AML-193 (cell line): Measurements from ENCODE around the gene ATP8A2.
A peak's percentile ranks its signal among the peaks of the same experiment; 100 is the strongest.
"Not testable (repeated sequence)": the region's sequence is repeated elsewhere in the genome, so short reads cannot be mapped to it uniquely, and the experiment has no call there.

ENCODE experiments used
- DNase-seq, 2 experiments: peaks; one replicate each; lab custom pipeline; 2025; lab: John Stamatoyannopoulos, UW

Gene ATP8A2

DNA sequence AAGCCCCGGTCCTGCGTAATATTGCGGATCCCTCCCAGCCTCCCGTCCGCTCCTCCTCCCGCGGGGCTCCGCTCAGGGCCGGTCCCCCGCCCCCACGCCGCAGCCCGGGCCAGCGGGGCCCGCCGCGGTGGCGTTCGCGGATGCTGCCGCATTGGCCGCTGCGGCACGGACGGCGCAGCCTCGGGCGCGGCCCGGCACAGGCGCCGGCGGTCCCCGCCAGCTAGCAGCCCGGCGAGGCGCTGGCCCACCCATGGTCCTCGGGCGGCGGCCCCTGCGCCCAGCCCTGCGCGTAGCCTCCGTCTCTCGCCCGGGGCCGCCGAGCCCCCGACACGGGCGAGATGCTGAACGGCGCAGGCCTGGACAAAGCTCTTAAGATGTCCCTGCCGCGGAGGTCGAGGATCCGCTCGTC is at the start of gene ATP8A2:
Gene ATP8A2, plus strand, starts transcription at position 100 of the 409 bp plus-strand sequence. Its CDS starts 239 bp downstream, at position 339.
- DNase-seq: no peak

DNA sequence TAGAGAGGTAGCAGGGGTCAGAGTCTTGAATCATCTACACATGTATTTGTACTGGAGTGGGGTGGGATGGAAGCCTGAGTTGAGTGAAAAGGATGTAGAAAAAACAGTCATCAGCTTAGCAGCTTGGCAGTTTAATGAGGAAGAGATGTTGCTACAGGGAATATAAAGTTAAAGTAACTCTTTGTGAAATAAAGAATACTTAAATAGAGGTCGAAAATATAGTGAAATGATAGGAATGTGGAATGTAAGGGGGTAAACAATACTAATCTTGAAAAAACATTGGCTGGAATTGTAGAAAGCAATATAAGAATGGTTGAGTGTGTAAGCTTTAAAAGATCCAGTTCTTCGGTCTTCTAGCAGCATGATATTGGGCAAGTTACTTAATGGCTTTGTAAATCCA is 47.7 kb upstream of the ATP8A2 start:
- no peak for DNase-seq

DNA sequence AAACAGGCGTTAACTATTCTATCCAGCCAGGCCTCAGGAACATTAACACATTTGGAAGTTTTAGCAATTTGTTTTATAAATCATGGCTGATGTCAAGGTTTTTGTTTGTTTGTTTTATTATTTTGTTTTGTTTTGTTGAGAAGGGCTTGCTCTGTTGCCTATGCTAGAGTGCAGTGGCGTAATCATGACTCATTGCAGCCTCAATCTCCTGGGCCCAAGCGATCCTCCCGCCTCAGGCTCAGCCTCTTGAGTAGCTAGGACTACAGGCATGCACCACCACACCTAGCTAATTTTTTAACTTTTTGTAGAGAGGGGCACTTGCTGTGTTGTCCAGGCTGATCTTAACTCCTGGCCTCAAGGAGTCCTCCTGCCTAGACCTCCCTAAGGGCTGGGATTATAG is 42.1 kb upstream of the ATP8A2 start:
- no peak for DNase-seq

DNA sequence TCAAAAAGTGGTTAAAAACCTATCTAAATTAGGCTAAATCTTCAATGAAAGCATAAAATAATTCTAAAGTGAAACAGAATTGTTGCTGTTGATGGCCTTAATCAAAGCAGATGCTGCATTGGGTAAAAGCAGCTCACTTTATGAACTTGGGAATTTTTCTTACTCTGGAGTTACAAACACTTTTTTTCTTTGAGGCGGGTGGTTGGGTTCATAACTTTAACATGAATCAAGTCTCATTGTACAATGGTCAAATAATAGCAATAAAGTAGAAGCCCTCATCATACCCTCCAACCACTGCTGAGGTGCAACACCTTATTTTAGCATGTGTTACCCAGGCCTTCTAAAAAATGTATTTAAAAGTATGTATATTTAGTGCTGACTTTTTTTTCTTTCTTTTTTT is 41.2 kb upstream of the ATP8A2 start:
- no peak for DNase-seq

DNA sequence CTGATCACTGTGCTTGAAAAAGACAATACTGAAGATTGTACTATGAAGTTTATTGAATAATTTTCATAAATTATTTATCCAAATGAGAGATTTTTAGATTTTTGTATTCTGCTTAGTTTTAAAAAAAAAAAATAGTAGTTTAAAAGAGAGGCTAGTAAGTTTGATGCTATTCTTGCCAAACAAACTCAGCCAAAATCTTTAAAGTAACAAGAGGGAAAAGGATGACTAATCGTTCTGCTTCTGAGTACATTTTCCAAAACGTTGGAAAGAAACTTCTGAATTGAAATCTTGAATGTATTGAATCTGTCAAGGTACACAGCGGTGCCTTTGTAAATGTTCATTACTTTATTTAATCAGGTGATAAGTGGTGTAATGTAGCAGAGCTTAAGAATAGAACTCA is 35.9 kb upstream of the ATP8A2 start:
- no peak for DNase-seq

DNA sequence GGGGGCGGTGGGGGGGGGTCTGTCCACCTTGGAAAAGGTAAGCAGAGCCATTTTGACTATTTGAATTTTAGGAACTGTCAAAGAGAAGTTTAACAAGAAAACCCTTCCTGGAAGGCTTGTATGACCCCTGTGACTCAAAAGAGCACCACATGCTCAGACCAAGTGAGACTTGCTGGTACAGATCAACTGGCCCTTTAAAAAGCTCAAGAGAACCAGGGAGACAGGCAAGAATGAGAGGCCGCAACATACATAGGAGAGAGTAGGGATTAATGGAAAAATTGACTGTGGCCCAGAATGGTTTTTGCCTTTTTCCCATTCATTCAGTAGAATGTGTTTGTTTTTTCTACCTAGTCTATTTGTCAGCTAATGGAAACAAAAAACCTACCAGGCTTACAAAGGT is 26.2 kb upstream of the ATP8A2 start:
- no peak for DNase-seq

DNA sequence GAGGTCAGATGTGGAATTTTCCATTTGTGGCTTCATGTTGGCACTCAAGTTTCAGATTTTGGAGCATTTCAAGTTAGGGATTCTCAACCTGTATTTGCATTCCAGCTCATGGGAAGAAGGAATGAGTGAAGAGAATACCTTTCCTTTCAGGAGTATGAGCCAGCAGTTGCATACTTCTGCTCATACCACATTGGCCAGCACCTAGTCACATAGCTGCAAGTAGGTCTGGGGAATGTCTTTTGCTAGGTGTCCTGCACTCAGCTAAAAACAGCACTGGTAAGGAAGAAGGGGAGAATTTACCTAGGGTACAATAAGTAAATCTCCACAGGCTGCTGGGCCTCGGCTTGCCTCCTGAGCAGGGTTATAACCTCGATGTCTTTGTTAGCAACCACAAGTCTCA is 24.6 kb upstream of the ATP8A2 start:
- DNase-seq: no peak

DNA sequence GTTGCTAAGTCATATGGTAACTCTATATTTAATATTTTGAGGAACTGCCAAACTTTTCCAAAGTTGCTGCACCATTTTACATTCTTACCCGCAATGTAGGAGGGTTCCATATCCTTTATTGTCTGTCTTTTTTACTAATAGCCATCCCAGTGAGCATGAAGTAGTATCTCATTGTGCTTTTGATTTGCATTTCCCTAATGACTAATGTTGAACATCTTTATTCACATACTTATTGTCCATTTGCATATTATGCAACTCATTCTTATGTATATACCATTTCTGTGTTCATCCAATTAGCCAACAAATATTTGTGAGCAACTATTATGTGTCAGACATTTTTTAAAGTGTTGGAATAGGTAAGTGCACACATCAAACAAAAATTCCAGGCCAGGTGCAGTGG is 20.4 kb upstream of the ATP8A2 start:
- no peak for DNase-seq

DNA sequence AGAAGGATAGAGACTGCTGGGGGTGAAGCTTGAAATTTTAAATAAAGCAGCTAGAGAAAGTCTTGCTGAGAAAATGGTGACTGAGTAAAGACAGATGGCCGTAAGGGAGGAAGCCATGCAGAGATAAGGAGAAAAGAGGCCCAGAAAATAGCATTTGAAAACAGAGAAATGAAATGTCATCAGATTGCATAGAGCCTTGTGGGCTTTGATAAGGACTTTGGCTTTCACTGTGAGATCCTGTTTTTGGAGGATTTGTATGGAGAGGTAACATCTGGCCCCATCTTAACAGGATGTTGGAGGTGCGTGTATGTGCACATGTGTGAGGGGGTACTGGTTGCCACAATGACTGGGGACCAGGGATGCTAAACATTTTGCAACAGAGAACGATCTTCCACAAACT is 19.5 kb upstream of the ATP8A2 start:
- DNase-seq: no peak

DNA sequence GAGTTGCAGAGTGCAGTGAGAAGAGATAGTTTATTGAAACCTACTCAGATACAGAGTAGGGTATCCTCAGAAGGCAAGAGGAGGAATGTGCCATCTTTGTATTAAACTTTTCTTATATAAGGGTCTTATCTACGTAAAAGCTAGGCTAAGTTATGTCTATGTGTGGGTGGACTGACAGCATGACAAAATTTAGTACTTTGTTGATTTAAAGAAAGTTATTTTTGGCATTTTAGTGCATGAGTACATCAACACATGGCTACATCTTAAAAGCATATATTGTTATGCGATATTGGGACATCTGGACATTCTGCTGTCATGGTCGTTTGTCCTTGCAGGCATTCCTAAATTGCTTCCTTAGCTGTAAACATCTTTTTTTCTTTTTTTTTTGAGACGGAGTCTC is 19.0 kb upstream of the ATP8A2 start:
- DNase-seq: no peak

DNA sequence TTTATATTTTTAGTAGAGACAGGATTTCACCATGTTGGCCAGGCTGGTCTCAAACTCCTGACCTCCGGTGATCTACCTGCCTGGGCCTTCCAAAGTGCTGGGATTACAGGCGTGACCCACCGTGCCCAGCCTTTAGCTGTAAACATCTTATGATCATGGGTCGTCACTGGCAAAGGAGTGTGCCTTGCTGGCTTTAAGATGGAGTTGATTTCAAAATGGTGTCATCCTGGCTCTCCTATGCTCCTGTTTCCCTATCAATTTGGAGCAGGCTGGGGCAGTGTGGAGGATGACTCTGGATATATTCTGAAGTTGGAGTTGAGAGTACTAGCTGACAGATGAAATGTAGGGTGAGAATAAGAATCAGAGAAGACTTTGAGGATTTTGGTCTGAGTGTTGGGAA is 18.4 kb upstream of the ATP8A2 start:
- no peak for DNase-seq

DNA sequence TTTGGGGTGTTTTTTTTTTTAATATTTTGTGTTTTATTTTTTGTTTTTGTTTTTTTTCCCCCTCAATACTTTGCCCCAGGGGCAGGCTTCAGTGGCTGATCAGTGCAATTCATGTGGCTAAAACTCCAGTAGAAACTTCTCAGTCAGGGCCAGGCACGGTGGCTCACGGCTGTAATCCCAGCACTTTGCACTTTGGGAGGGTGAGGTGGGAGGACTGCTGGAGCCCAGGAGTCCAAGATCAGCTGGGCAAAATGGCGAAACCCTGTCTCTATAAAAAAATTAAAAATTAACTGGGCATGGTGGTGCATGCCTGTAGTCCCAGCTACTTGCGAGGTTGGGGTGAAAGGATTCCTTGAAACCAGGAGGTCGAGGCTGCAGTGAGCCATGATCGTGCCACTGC is 17.4 kb upstream of the ATP8A2 start:
- DNase-seq: no peak

DNA sequence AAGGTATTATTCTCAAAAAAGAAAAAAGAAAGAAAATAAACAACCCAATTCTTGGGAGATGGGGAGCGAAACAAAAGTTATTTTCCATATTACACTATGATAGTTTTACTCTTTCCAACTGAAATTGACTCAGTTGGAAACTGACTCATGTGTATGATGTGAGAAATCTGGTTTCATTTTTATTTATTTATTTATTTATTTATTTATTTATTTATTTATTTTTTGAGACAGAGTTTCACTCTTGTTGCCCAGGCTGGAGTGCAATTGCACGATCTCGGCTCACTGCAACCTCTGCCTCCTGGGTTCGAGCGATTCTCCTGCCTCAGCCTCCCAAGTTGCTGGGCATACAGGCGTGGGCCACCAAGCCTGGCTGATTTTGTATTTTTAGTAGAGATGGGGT is 11.3 kb upstream of the ATP8A2 start:
- not testable (repeated sequence) for DNase-seq

DNA sequence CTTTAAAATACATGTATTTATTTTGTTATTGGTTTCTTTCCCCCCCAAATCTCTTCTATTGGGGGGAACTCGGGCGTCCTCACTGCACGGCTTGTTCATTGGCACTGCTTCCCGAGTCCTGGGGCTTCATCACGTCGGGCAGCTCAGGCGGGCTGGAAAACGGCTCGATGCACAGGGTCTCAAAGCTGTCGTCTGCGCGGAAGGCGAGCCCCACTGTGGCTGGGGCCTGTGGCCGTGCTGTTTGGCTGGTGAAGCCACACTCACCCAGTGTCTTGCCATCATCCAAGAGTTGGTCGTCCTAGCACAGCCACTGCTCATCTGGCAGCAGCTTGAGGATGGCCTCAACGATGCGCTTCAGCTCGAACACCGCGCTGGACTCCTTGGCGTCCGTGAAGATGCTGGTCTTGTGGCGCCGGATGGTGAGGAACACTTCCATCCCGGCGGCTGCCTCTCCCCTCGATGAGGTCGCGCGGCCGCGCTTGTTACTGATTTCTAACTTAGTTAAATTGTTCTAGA is 6.0 kb upstream of the ATP8A2 start:
- DNase-seq: no peak

DNA sequence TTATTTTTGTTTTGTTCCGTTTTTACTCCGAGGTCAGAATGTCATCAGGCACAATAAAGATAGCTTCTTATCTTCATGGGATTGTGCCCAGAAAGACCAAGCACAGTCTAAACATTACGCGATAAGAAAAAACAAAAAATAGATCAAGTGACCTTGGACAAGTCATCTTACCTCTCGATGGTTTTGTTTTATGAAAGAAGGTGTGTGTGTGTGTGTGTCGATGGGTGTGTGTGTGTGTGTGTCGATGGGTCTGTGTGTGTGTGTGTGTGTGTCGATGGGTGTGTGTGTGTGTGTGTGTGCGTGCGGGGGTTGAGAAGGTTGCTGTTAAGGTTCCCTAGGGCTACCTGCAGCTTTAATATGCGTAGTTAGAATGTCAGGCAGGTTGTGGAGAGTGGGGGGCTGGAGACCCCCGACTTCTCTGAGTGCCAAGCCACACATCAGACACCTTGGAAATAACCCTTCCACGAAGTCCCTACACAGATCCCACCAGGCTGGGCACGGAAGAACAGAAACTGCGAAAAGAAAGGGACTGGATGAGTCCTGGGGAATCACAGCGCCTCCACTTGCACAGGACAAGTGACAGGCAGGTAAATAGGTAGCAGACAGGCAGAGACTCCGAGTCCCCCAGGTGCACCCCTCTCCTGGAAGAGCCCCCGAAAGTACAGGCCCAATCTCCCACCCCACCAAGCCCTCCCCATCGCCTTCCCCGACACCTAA is 458 bp upstream of the ATP8A2 start:
- DNase-seq: no peak

DNA sequence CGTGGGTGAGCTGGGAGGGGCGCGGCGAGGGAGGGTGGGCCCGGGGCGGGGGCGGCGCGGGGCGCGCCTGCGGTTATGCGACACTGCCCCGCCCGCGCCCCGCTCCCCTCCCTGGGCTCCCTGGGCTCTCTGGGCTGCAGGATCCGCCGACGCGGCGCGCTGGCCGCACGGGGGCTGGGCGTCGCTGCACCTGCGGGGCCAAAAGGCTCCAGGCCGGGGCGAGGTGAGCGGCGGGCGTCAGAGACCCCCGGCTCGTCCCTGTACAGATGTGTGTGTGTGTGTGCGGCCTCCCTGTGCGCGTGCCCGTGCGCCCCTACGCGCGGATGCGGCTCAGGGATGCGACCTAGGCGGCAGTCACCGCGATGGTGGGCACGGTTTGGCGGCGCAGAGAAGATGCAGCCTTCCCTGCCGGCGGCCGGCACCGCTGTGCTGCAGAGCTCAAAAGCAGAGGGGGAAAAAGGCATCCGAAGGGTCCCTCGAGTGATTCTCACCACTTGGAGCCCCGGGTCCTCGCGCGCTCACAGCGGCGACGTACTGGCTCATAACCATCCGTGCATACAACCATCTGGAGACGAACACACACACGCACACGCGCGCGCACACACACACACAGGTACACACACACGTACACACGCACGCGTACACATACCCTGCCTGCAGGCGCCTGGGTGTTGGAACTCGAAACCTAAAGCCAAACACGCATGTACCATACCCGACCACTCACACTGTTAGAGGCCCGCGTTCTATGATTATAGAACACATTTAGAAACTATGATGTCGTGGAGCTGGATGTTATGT is 709 bp downstream of the ATP8A2 start:
- DNase-seq: no peak

DNA sequence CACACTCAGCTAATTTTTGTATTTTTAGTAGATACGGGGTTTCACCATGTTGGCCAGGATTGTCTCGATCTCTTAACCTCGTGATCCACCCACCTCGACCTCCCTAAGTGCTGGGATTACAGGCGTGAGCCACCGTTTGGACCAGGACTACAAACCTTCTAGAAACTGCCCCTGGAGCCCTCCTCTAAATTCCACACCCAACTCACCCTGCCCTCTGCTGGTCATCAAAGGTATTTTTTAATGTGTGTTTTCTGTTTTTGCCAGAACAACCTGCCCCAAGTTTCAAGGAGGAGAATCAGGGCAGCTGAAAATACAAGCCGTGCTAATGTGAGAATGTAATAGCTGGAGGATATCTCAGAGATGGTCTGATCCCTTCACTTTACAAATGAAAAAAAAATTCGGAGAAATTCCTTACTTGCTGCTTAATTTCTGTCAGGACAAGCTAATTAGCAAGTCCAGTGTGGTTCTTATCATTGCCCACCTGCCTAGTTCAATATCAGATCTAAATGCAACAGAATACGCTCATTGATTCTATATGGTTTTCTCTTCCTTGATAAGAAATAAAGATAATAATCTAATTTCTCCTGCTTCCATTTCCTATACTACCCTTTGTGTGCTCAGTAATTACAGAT is 4.1 kb downstream of the ATP8A2 start:
- DNase-seq: peak; percentile 53 to 62

DNA sequence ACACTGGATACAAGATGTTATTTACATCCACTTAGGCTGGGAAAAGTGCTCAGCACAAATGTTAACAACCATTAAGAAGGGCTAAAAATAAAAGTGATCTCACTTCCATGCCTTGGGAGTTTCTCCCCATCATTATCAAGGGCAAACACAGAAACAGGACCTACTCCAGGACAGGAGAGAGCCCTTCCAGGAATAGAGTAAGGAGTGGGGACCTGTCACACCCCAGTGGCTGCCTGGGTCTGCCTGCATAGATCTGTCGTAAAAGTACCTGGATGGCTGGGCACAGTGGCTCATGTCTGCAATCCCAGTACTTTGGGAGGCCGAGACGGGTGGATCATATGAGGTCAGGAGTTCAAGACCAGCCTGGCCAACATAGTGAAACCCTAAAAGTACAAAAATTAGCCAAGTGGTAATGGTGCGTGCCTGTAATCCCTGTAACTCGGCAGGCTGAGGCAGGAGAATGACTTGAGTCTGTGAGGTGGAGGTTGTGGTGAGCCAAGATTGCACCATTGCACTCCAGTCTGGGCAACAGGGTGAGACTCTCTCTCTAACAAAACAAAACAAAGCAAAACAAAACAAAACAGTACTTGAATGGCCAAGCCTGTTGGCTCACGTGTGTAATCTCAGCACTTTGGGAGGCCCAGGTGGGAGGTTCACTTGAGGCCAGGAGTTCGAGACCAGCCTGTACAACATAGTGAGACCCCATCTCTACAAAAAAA is 5.6 kb downstream of the ATP8A2 start:
- DNase-seq: no peak

DNA sequence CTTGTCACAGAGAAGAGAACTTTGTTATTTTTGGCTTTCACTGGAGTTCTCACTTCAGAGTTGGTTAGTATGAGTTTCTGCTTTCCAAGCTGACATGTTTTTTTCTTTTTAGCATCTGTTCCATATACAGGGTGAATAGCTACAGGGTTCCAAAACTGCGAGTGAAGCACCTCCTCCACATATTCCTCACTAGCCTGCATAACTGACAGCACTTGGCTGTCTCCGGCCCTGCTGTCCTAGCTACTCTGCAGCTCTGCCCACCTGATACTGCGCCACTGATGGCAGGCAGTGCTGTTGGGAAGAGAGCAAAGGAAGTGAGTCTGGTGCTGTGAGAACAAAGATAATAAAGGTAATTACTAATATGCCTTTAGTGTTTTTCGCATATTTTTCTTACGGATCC is 6.8 kb downstream of the ATP8A2 start:
- no peak for DNase-seq

DNA sequence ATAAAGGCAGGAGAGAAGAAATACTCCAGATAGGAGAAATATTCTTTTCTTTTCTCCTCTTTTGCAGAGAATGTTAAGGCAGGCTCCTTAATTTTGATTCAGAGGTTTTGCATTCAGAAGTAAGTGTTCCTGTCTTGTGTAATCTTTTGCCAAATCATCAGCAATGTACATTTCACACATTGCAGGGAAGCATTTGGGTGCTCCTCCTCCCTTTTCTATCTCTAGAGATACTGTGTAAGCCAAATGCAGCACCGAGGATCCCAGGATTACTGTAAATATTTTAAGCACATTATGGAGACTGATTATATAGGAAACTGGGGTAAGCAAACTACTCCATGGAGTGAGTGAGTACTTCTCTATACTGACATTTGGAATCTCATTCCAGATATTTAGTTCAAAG is 7.2 kb downstream of the ATP8A2 start:
- no peak for DNase-seq

DNA sequence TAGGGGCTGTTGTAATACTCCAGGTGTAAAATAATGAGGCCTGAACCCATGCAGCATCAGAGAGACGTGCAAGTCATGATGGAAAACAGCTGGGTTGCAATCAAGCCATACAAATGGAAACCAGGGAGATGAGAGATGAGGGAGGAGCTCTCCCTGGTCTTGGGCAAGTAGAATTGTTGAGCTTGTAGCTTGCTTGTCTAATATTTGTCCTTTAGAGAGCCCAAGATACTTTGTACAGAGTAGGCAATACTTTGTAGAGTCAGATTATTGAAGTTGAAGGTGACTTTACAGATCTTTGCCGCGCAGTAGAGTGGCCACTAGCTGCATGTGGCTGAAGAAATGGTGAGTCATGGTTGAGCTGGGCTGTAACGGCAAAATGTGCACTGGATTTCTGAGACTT is 8.3 kb downstream of the ATP8A2 start:
- DNase-seq: no peak

DNA sequence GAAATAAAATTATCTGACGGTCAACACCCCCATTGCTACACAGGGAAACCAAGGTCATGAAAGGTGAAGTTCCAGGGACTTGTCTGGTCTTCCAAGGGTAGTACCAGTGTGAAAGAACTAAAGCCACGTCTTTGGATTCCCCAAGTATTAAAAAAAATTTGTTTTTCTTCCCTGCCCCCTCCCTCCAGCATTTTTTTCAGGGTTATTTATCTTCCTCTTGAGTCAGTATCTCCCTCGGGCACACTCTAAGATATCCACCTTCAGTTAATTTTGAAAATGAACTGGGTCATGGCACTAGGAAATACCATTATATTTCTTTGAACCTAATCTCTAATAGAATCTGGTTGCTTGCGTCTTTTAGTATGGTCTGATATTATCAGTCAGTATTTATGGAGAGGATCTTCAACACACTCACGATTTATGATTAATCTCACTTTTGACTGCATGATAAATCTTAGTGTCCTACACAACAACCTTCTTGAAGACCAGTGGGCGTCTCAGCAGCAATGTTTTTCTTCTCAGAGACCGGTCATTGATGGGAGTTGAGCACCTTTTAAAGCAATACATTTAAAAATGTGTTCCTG is 9.1 kb downstream of the ATP8A2 start:
- no peak for DNase-seq
